Brain microvascular endothelial cell (primary cell): Measurements from ENCODE around the gene COG8.

ENCODE experiments used
- DNase-seq: peaks from one replicate; pipeline ENCODE4 v3.0.0-alpha.2; 2020
- H3K27ac ChIP-seq: fragments of 250-450 bp; sonication (Bioruptor Pico); 2 replicates; pipeline ENCODE4 v1.5.1; 2020; ENCODE audit warnings: mild to moderate bottlenecking, moderate library complexity
- H3K27me3 ChIP-seq: fragments of 250-450 bp; sonication (Bioruptor Pico); replicated peaks from 2 replicates; pipeline ENCODE4 v1.5.1; 2020; ENCODE audit warnings: mild to moderate bottlenecking
- H3K36me3 ChIP-seq: fragments of 250-450 bp; sonication (Bioruptor Pico); replicated peaks from 2 replicates; pipeline ENCODE4 v1.5.1; 2020; ENCODE audit warnings: mild to moderate bottlenecking
- H3K4me3 ChIP-seq: 2 replicates; pipeline ENCODE4 v1.5.1; 2011; ENCODE audit warnings: low read depth, mild to moderate bottlenecking, control low read depth, low read length, moderate library complexity
- CTCF ChIP-seq: IDR thresholded peaks from 2 replicates; pipeline ENCODE4 v1.5.1; 2011; ENCODE audit warnings: low read depth, mild to moderate bottlenecking, moderate library complexity, low read length, control low read depth, inconsistent platforms; ENCODE audit errors: missing control alignments
- in situ Hi-C: cut with HindIII; loops from 2 replicates; pipeline ENCODE4 v1.10.0; 2017; ENCODE audit warnings: low sequenced_read_pairs, low pct_ligation_motif_present

Gene COG8

DNA sequence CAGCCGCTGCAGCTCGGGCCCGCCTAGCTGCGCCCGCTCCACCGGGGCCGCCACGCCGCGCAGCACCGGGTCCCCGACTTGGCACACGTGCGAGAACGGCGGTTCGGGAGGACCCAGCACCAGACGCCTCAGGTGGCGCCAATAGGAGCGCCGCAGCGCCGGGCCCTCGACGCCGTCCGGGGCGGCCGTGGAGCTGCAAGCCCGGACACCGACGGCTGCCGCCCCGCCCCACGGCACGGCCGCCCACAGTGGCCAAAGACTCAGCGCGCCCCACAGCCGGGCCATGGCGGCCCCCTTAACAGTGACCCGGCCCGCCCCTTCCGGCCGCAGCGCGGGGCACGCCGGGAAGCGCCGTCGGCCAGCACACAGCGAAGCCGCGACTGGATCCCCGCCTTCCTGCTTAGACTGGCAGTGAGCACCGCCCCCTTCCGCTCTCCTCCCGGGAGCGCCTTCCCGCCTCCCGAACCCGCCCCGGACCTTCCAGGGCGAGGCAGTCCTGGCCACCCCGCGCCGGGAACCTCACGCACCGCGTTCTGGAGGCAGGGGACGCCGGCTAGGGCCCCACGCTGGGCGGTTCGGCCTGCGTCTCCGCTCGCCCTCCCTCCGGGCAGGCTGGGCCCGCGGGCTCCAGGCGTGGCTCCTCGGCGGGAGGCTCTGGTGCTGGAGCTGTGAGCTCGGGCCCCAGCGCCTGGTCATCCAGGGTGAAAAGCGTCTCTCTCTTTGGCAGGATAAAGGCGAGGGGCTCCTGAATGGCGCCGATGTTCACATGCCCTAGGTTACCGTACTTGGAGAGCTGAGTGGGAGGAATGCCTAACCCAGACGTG is 8.9 kb downstream of the COG8 start, which contains the start of gene PDF:
PDF (minus strand) TSS at position 303 of the 824 bp plus-strand sequence; CDS start at position 285, 18 bp downstream.
- TF ChIP-seq CTCF: no peak
- Histone ChIP-seq H3K36me3 (peaks cover 55% of the 10 kb centered on the region), H3K4me3 (peak within 1 kb of the TSS; percentile 74), H3K27me3 (no peaks in the 10 kb centered on the region), H3K27ac (peak within 1 kb of the TSS; percentile 64)
- in situ Hi-C loops: no loop called here
- DNase-seq: peak; percentile 82

- no peak for DNase-seq
- Histone ChIP-seq H3K27ac (peak overlapping the region; percentile 45), H3K4me3 (peak overlapping the region; percentile 74), H3K27me3 (no peaks in the 10 kb centered on the region), H3K36me3 (peaks cover 56% of the 10 kb centered on the region)
- TF ChIP-seq CTCF: no peak
- in situ Hi-C loops: no loop called here
Measured at GRCh38 chr16:69329369-69330285, 9.7 kb downstream of the COG8 start.

DNA sequence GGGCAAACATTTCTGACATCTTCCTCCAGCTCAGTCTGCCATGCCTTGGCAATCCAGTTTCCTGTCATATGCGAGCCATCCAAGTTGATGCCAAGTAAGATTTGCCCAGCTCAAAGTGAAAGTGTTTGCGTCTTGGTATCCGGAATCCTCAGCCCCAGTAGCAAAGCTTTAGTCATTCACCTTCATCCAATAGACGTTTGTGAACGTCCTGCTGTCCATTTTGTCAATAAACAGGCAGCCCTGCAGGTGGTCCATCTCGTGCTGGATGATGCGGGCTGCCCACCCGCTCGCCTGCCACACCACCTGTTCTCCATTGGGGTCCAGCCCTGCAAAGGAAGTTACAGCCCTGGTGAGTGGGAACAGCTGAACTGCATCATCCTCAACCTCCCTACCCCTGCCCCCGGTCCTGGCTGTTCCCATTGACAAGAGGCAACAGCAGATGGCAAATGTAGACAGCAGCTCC is 10.5 kb downstream of the COG8 start:
- Histone ChIP-seq H3K27me3 (no peaks in the 10 kb centered on the region), H3K27ac (peak overlapping the region; percentile 17), H3K36me3 (peaks cover 57% of the 10 kb centered on the region), H3K4me3 (peak overlapping the region; percentile 74)
- in situ Hi-C loops: no loop called here
- no peak for TF ChIP-seq CTCF
- DNase-seq: no peak

- Histone ChIP-seq H3K36me3 (peaks cover 63% of the 10 kb centered on the region), H3K27ac (no peak overlapping the region), H3K4me3 (no peak overlapping the region), H3K27me3 (no peaks in the 10 kb centered on the region)
- in situ Hi-C loops: no loop called here
- DNase-seq: no peak
- TF ChIP-seq CTCF: no peak
Measured at GRCh38 chr16:69327585-69328310, 11.6 kb downstream of the COG8 start.

DNA sequence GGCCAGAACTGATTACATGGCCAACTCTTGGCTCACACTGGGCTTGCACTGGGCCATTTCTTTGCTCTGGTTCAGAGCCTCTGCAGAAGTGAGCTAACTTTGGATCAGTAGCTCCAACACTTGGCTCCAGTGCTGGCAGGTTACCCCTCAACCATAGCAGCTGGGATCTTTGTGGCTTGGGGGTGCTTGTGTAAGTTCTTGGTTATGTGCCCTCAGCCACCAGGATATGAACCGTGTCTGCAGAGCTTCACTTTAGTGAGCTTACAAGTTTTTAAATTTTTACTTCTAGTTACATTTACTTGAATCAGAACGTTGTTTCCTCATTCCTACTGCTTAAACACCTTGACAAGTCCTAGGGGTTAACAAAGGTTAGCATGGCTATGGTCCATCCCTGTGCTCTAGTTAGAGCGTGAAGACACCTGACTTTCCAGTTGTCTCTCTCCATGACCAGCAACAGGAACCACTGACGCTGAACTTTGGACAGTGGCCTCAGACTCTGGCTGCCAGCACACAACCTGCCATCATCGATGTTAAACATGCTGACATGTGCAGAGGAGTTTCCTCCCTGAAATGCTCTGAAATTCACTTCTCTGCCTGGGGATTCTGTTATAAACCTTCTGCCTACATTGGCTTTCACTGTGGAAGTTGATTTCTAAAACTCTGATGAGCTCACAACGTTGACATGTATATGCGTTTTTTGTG is 13.0 kb downstream of the COG8 start:
- in situ Hi-C loops: no loop called here
- no peak for TF ChIP-seq CTCF
- peaks cover 66% of the 10 kb centered on the region for H3K36me3 ChIP-seq
- H3K4me3 ChIP-seq: no peak overlapping the region
- no peaks in the 10 kb centered on the region for H3K27me3 ChIP-seq
- H3K27ac ChIP-seq: no peak overlapping the region
- DNase-seq: no peak
